ENCODE measurements around the gene ZNF566.
"Not testable (repeated sequence)": the region's sequence is repeated elsewhere in the genome, so short reads cannot be mapped to it uniquely, and the experiment has no call there.

DNA sequence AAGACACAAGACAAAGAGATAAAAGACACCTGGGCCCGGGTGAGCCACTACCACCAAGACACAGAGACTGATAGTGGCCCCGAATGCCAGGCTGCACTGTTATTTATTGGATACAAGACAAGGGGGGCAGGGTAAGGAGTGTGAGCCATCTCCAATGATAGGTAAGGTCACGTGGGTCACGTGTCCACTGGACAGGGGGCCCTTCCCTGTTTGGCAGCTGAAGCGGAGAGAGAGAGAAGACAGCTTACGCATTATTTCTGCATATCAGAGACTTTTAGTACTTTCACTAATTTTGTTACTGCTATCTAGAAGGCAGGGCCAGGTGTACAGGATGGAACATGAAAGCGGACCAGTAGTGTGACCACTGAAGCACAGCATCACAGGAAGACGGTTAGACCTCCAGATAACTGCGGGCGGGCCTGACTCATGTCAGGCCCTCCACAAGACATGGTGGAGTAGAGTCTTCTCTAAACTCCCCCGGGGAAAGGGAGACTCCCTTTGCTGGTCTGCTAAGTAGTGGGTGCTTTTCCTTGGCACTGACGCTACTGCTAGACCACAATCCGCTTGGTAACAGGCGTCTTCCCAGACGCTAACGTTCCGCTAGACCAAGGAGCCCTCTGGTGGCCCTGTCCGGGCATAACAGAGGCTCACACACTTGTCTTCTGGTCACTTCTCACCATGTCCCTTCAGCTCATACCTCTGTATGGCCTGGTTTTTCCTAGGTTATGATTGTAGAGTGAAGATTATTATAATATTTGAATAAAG lies 3.5 kb upstream of the ZNF566 start:
- TF ChIP-seq, protein P1, sequence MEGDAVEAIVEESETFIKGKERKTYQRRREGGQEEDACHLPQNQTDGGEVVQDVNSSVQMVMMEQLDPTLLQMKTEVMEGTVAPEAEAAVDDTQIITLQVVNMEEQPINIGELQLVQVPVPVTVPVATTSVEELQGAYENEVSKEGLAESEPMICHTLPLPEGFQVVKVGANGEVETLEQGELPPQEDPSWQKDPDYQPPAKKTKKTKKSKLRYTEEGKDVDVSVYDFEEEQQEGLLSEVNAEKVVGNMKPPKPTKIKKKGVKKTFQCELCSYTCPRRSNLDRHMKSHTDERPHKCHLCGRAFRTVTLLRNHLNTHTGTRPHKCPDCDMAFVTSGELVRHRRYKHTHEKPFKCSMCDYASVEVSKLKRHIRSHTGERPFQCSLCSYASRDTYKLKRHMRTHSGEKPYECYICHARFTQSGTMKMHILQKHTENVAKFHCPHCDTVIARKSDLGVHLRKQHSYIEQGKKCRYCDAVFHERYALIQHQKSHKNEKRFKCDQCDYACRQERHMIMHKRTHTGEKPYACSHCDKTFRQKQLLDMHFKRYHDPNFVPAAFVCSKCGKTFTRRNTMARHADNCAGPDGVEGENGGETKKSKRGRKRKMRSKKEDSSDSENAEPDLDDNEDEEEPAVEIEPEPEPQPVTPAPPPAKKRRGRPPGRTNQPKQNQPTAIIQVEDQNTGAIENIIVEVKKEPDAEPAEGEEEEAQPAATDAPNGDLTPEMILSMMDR (IDR thresholded peaks at IDR 0.05; ENCODE audit: low read length) = peak; percentile 79
- not testable (repeated sequence) for TF ChIP-seq EZH2 (IDR thresholded peaks at IDR 0.05; ENCODE audit: borderline replicate concordance, low read length)

All from OCI-LY1 (cell line).